HG03159 (cell line): ENCODE data around the gene LGI1.

ENCODE experiments used
- ATAC-seq: cut with Tn5 transposase; IDR thresholded peaks from one replicate; pipeline ENCODE4 v1.9.1; 2021; ENCODE audit warnings: mild to moderate bottlenecking, moderate library complexity; ENCODE audit not compliant: unreplicated experiment

Gene LGI1

DNA sequence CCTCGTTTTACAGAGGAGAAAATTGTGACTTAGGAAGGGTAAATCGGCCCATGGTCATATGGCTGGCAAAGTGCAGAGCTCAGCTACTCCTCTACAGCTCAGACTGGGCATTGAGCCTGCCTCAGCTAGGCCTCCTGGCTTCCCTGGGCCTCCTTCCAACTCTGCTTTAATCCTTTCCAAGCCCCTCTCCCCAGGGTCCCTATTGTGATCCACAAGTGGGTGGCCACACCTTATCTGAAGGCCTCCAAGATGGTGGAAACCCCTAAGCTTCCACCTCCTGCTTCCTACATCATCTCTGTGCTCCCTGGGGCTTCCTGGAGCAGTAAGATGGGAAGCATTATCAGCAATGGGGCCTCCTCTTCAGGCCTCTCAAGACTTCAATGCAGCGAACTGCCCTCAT is 3.0 kb upstream of the LGI1 start:
- no peak for ATAC-seq

DNA sequence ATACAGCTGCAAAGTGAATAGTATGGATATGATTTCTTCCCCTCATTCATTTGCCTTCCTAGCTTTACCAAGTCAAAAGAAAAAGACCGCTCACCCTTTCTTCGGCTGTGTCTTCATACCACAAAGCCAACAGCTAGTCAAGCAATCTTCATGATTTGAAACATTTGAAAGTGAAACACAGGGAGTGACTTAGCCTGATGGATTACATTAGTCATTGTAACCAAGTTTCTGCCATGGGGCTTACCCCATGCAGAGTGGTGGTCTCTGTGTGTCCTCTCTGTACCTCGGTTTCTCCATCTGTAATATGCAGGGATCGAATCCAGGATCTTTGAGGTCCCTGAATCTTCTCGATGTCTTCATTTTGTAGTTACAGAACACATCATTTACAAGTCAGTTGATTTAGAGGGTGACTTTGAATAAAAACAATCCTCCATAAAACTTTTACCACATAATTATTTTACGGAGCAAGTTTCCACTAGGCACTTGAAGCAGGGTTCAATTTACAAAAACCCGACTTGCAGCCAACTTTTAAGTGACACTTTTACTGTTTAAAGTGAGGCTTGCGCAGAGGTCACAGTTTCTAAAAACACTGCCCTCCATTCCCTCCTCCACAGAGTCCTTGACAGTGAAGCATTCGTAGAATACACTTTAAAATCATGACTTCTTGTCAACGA is 2.2 kb upstream of the LGI1 start:
- no peak for ATAC-seq

DNA sequence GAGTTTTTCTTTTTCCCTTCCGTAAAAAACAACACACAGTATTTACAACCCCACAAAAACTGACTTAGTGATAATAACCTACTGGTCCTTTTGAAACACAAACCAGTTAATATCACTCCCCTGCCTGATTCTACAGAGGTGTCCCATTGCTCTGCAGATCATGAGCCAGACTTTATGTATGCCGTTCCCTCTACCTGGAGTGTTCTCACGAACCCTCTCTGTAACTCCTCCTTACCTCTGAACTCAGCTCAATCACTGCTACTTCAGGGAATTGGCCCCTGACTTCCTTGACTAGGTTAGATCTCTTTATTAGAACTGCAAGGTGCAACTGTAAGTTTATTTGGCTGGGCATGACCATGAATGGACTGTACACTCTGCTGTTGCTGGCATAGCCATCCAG is 1.6 kb upstream of the LGI1 start:
- ATAC-seq = no peak

DNA sequence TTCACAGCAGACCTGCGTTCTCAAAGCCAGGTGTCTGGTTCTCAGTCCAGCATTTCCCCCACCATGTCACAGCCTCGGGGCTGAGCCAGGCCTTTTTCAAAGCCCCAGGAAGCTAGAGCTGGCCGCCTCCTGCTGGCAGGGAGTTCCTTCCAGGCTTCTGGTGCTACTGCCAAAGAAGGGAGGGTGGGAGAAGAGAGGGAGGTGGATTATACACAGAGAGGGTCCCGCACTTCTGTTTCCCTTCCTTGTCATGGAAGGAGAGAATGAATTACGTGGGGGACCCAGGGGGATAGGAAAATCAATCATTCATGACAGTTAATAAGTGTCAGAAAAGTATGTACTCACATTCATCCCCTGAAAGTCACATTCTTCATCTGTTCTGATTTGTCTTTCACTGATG is 600 bp upstream of the LGI1 start:
- no peak for ATAC-seq

DNA sequence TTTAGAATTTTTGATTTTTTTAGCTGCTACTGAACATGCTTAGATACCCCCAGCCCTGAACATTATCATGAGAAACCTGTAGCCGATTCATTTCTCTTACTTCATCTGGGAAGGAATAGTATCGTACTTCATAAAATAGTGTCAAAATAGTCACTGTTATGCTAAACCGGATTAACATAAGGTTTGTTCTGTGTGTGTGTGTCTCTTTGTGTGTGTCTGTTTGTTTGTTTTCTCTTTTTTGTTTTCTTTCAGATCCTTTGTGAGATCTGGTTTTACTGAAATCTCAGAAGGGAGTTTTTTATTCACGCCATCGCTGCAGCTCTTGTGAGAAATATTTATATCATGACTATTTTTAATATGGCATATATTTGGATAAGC is 761 bp downstream of the LGI1 start:
- no peak for ATAC-seq

DNA sequence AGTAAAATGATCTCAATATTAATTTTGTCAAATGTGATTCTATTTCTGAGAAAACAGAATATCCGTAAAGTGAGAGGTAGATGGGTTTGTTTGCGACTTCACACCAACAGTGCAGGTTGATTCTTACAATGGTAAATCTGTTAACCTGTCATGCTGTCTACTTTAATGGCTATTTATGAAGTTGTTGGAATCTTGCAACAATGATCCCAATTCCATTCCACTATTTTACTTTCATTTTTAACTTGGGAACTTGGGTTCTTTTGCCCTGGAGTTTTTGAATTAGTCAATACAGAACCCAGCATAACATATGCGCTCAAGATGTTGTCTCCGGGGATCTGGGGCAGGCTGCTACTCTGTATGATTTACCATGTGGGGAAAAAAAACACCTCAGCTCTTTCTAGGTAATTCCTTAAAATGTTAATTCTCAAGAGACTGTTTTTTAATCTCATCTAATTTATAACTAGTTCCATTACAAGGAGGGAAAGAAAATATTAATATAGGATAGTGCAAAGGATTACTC is 1.2 kb downstream of the LGI1 start:
- ATAC-seq = no peak

DNA sequence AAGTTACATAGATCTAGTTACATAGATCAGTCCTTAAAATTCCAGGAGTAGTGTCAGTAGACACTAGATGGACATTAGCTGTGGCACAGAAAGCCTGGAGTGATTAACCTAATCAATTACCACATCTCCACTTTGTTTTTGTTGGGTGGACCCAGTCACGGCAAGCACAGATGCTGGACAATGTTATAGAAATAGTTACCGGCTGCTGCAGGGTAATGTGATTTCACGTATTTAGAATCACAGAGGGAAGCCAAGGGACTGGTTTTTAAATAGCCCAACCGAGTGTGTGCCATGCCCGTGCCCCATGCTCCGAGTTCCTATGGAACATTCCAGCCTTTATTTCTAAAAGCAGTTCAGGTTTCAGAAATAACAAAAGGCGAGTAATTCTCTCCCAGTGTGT is 2.8 kb downstream of the LGI1 start:
- ATAC-seq = no peak

DNA sequence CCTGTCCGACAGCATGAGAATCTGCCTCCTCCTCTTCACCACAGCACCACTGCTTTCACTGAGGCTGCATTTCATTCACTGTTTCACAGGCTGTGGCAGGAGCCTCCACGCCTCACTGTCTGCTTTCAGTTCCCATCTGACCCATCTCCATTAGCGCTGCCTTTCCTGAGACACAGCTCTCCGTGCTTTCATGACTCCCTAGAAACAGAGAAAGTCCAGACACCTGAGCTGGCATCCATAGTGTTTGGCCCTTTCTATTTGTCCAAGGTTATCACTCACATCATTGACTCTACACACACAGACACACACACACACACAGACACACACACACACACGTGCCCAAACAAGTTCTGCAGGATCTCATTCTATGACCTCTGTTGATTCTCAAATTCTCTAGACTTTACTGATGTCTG is 5.2 kb downstream of the LGI1 start:
- ATAC-seq = no peak

DNA sequence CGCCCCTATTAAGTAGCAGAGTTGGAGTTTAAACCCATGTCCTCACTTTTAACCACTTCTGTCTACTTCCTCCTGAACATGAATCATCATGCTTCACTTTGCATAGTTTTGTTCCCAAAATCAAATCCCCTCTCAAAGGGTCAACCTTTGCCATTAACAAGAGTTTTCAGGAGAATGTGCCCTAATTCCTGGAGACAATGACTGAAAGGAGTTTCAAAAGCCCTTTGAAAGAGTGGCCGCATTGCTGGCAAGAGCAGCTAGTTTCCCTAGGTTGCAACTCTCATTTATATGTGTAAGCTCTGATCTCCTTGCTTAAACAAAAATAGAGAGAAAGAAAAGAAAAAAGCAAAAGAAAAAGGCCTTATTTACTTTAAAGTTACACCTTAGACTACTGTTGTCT is 9.2 kb downstream of the LGI1 start:
- ATAC-seq = no peak

DNA sequence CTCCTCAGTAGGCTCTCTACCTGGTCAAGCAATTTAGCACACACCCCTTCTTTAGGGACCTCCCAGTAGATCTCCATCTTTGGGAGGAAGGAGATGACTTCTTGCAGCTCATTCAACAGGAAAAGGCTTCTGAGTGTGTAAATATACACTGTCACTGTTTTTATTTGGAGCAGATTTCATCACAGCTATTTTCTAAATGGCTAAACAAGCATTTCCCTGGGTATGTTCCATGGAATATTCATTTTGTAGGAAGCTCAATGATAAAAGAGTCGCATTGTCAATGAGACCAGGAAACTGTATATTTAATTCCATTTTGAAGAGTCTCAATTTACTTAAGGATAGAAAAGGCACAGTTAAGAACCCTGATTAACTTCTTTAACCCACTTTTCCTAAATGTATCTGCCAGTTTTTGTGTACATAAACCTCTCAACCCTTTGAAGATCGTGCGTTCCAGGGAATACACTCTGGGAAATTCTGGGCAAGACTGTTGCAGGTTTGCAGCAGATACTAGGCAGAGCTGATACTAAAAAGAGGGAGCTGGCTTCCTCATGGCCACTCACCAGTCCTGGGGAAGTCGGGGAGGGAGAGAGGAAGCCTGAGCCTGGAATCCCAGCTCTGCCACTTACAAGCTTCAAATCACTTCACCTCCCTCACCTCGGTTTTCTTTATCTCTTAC is 10.1 kb downstream of the LGI1 start:
- no peak for ATAC-seq

DNA sequence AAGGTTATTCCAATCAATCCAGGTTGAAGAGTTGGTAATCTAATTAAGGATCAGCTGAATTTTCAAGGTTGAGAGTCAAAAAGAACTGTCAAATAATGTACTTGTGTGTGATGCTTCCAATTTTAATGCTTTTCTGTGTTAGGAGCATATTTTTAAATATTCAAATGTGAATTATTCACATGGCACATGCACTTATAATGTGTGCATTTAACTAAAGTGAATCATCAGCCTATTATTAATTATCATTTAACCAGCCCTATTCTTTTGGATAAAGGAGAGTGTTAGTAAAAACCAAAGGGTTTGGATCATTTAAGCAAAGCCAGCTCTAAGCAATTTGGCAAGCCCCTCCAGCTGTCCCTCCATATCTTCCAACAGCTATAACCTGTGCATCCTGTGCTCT is 11.2 kb downstream of the LGI1 start:
- ATAC-seq = no peak

DNA sequence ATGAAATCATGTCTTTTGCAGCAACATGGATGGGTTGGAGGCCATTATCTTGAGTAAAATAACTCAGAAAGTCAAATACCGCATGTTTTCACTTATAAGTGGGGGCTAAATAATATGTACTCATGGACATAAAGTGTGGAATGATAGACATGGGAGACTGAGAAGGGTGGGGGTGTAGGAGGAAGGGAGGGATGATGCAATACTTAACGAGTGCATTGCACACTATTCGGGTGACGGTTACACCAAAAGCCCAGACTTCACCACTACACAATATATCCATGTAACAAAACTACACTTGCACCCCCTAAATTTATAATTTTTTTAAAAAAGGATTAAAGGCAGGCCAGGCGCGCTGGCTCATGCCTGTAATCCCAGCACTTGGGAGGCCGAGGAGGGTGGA is 13.6 kb downstream of the LGI1 start:
- ATAC-seq = no peak

DNA sequence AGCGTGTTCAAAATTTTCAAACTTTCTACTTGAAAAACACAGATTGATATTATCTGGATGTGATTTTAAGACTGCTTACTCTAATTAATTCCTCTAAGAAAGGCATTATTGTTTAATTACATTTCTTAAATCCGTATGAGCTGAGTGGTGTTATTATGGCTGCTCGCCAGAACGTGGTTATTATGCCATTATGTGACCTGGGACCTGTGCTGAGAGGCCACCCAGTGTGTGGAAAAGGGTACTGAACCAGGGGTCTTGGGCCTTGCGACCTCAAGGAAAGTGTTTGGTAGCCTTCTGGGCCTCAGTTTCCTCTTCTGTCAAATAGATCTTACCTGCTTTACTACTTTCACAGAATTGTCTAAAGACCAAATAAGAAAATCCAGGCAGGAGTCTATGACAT is 15.4 kb downstream of the LGI1 start:
- no peak for ATAC-seq

DNA sequence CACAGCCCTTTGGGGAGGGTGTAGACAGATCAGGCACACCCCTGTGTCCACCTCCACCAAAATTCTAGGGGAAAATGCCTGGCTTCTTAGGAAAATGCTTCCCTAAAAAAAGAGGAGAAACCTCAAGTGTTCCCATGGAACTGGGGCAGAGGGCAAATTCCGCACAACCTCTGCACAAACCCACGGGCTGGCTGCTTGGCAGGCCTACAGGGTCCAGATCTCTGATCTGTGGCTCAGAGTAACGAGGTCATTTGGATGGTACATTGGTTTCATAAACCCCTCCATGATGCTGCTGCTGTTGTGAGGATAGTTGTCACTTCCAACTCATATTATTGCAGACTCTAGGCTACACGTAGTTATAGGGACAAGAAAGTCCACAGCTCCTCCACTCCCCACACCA is 16.0 kb downstream of the LGI1 start:
- ATAC-seq = no peak

DNA sequence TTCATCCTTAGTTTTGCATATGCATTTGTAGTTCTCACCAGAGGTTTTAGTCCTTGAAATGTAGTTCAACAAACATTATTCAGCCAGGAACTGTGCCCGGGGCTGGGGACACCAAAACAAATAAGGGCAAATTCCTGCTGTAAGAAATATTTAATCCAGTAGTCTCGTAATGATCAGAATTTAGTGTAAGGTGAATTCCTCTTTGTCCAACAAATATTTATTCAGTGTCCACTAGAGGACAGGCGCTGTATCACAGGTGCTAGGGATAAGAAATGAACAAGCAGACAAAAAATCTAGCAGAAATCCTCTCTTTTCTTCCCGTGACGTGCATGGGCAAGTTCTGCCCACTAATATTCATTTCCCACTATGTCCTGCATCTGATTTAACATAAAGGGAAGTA is 17.6 kb downstream of the LGI1 start:
- no peak for ATAC-seq

DNA sequence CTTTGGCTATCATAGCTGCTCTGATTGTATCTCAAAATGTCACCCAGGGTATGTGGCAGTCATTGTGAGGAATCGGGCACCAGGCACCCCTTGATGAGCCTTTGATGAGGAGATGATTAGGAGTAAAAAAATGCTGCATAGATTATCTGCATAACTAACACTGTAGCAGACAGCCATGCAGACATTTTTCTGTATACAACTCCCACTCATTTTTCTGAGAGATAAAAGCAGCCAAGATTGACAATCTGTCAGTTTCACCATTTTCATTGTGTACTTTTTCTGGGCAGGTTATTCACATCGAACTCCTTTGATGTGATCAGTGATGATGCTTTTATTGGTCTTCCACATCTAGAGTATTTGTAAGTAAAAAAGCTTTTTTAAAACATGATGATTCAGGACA is 19.4 kb downstream of the LGI1 start:
- ATAC-seq = no peak

DNA sequence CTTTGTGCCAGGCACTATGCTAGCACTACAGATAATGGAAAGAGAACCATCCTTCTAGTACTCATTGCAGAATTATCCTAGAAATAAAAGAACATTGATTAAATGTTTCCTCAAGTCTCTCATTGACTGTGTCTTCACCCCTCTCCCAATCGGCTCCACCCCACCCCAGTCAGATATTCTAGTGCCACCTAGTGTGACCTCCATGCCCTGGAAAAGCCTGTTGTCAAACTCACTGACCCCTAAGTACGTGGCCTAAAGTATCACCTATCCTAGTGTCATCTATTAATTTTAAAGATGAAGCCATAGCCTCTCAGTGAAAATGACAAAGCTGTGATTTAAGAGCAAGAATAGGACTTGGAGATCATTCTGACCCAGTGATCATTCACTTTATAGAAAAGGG is 26.3 kb downstream of the LGI1 start:
- ATAC-seq = no peak

DNA sequence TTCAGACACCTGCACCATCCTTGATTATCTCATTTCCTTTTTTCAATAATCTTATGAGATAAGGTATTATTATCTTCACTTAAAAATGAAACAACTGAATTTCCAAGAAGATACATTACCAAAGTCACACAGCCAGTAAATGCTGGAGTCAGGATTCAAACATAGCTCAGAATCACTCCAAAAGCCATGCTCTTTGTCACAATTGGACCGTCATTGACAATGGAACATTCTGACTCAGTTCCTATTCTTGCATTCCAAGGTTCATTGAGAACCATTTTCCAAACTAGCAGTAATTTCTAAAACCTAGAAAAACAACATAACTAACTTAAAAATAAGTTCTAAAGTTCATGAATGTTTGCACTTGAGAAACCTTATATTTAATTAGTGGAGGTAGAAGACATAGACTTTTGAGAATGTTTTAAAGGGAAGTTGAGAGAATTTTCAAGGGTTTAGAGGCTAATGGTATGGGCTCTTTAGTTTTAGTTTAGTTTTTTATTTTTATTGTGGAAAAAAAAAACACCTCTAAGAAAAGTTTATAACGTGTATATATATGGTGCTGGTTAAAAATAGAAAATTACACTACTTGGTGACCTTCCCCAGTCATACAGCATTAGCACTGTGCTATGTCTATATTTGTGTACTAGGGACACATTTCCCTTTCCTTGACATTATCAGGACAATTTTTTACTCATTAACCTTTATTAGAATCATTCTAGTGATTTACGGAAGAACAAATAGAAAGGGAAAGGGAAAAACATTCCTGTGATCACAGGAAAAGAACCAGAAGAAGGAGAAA is 30.9 kb downstream of the LGI1 start:
- no peak for ATAC-seq

DNA sequence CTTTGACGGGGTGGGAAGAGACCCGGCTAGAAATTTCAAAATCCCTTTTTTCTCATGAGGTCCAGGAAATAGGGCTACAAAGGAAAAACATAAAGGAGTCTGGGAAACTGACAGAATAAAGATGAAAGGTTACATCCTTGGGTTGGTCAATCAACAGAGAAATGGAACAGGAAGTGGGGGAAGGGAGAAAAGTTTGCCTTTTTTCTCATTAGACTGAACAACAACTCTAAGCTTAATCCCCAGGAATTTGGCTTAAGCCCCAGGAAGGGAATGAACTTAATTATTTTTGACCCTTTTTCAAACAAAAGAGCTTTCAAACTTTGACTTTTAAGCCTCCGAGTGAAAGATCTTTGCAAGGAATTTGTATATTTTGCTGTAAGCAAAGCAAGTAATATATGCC is 32.7 kb downstream of the LGI1 start:
- no peak for ATAC-seq

DNA sequence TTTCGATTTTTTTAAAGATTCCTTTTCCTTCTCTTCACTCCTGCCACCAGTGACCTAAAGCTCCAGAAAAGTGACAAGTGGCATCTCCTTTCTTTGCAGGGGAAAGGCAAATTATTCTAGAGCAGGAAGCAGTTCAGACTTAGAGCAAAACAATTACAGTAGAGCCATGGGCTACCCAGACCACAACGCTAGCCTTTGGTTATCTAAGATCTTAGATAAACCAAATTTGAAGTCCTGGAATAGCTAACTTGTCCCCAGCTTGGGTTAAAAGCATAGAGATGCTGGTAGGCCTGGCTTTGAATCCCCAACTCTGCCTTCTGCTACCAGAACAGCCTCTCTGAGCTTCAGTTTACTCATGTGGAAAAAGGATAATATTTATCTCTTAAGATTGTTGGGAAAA is 38.4 kb downstream of the LGI1 start:
- ATAC-seq = no peak

DNA sequence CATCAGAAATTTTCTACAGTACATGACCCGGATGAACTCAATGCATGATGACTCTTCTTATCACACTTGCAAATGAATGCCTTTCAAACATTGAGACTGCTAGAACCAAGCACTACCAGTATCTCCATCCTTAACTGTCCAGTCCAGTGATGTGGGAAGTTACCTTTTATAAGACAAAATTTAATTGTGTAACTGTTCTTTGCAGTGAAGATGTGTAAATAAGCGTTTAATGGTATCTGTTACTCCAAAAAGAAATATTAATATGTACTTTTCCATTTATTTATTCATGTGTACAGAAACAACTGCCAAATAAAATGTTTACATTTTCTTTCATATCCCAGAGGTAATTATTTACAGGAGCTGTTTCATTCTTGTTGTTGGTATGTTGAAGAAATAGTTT is 40.1 kb downstream of the LGI1 start:
- ATAC-seq = no peak

DNA sequence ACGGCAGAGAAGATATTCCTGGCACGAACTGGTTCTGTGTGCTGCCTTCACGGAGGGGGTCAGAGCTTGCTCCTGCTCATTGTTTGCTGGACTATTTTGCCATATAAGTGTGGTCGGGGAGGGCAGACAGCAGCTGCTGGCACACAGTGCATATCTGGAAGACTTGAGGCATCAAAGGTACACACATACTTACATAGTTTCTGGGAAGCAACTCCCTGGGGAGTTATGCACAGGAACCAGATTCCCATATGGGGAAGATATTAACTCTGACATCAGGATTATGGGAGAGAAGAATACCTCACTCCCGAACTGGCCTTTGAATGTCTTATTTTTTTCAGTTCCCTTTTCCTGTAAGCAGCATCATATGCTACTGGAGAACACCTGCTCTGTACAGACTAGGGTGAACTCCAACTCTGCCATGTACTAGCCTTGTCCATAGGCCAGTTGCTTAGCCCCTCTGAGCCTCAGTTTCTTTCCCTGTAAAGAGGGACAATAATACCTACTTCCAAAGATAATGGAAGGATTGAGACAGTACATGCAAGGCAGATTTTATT is 41.5 kb downstream of the LGI1 start:
- no peak for ATAC-seq
